ENCODE measurements around the gene CCDC86.

Gene CCDC86

GRCh38 chr11:60834742-60835533, 7.0 kb upstream of the CCDC86 start:
- ATAC-seq = no peak
- TF ChIP-seq TCF4 (CRISPR knock-in tag; IDR thresholded peaks at IDR 0.05; ENCODE audit: borderline replicate concordance) (no peak), OSR1 (CRISPR knock-in tag; IDR thresholded peaks at IDR 0.05) (no peak), ZC3H10 (CRISPR knock-in tag; IDR thresholded peaks at IDR 0.05) (no peak), ZNF565 (CRISPR knock-in tag; conservative IDR thresholded peaks at IDR 0.05; ENCODE audit: low read depth) (no peak), SNAI2 (CRISPR knock-in tag; IDR thresholded peaks at IDR 0.05) (no peak), ZNF70 (CRISPR knock-in tag; IDR thresholded peaks at IDR 0.05) (no peak), GLIS3 (CRISPR knock-in tag; IDR thresholded peaks at IDR 0.05) (no peak), PATZ1 (CRISPR knock-in tag; IDR thresholded peaks at IDR 0.05; ENCODE audit: borderline replicate concordance) (no peak), BACH2 (CRISPR knock-in tag; IDR thresholded peaks at IDR 0.05; ENCODE audit: borderline replicate concordance) (no peak), ZFP30 (CRISPR knock-in tag; IDR thresholded peaks at IDR 0.05) (no peak)

GRCh38 chr11:60835534-60835846, 6.4 kb upstream of the CCDC86 start:
- ATAC-seq = no peak
- TF ChIP-seq SNAI2 (CRISPR knock-in tag; IDR thresholded peaks at IDR 0.05) (no peak), ISL1 (CRISPR knock-in tag; IDR thresholded peaks at IDR 0.05) (no peak), TCF4 (CRISPR knock-in tag; IDR thresholded peaks at IDR 0.05; ENCODE audit: borderline replicate concordance) (no peak), GLIS3 (CRISPR knock-in tag; IDR thresholded peaks at IDR 0.05) (no peak), CSDC2 (CRISPR knock-in tag; IDR thresholded peaks at IDR 0.05) (no peak), PATZ1 (CRISPR knock-in tag; IDR thresholded peaks at IDR 0.05; ENCODE audit: borderline replicate concordance) (no peak), ZFP30 (CRISPR knock-in tag; IDR thresholded peaks at IDR 0.05) (no peak), POU6F1 (CRISPR knock-in tag; IDR thresholded peaks at IDR 0.05; ENCODE audit: borderline replicate concordance, low read depth) (no peak), CREB5 (CRISPR knock-in tag; IDR thresholded peaks at IDR 0.05; ENCODE audit: low read depth) (no peak)

- no peak for ATAC-seq
- no peak for TF ChIP-seq ZNF565 (CRISPR knock-in tag; conservative IDR thresholded peaks at IDR 0.05; ENCODE audit: low read depth)
- no peak for TF ChIP-seq RARB (CRISPR knock-in tag; IDR thresholded peaks at IDR 0.05)
- no peak for TF ChIP-seq ZFP3 (CRISPR knock-in tag; IDR thresholded peaks at IDR 0.05)
- no peak for TF ChIP-seq PATZ1 (CRISPR knock-in tag; IDR thresholded peaks at IDR 0.05; ENCODE audit: borderline replicate concordance)
- TF ChIP-seq TOX (CRISPR knock-in tag; IDR thresholded peaks at IDR 0.05; ENCODE audit: borderline replicate concordance) = no peak
- no peak for TF ChIP-seq TSHZ2 (CRISPR knock-in tag; IDR thresholded peaks at IDR 0.05)
- no peak for TF ChIP-seq GLIS3 (CRISPR knock-in tag; IDR thresholded peaks at IDR 0.05)
- TF ChIP-seq ESRRG (CRISPR knock-in tag; IDR thresholded peaks at IDR 0.05) = no peak
- no peak for TF ChIP-seq ZNF8 (CRISPR knock-in tag; IDR thresholded peaks at IDR 0.05)
Measured at GRCh38 chr11:60836866-60837515, 4.9 kb upstream of the CCDC86 start.
